Jurkat, Clone E6-1 (cell line): ENCODE data around the gene RAF1.
"Not testable (repeated sequence)": the region's sequence is repeated elsewhere in the genome, so short reads cannot be mapped to it uniquely, and the experiment has no call there.

Source experiments
- DNase-seq: peaks from one replicate; pipeline ENCODE4 v3.0.0-alpha.2; 2011; ENCODE audit warnings: low read depth, low spot score
- H3K4me3 ChIP-seq: 2 replicates; pipeline ENCODE4 v1.5.1; 2011; ENCODE audit warnings: mild to moderate bottlenecking, low read length, control low read depth, moderate library complexity

The RAF1 gene

DNA sequence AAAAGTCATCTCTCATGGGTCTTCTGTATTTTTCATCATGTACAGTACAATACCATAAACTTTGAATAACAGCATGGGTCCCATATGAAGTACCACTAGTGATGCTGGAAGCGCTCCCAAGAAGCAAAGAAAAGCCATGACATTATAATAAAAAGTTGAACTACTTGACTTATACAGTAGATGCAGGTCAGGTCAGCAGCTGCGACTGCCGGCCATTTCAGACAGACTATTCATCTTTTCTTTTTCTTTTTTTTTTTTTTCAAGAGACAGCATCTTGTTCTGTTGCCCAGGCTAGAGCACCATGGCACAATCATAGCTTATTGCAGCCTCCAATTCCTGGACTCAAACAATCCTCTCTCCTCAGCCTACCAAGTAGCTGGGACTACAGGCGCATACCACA, 10.2 kb downstream of the RAF1 start:
- no peak overlapping the region for H3K4me3 ChIP-seq
- DNase-seq: no peak

DNA sequence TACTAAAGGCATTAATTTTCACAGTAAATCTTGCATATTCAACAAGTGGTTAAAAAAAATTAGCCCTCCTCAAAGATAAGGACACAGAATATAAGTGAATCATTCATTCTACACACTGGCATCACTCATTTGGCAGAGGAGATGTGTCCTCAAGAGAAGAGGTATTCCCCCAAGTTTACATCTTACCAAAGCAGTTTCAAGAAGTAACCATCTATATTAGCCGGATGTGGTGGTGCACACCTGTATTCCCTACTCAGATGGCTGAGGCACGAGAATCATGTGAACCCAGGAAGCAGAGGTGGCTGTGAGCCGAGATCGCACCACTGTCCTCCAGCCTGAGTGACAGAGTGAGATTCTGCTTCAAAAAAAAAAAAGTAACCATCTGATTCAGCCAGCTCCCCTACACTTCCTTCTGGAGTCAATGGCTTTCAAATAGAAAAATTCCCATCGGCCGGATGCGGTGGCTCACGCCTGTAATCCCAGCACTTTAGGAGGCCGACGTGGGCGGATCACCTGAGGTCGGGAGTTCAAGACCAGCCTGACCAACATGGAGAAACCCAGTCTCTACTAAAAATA, 15.4 kb downstream of the RAF1 start:
- H3K4me3 ChIP-seq: no peak overlapping the region
- peak; percentile 81 for DNase-seq

DNA sequence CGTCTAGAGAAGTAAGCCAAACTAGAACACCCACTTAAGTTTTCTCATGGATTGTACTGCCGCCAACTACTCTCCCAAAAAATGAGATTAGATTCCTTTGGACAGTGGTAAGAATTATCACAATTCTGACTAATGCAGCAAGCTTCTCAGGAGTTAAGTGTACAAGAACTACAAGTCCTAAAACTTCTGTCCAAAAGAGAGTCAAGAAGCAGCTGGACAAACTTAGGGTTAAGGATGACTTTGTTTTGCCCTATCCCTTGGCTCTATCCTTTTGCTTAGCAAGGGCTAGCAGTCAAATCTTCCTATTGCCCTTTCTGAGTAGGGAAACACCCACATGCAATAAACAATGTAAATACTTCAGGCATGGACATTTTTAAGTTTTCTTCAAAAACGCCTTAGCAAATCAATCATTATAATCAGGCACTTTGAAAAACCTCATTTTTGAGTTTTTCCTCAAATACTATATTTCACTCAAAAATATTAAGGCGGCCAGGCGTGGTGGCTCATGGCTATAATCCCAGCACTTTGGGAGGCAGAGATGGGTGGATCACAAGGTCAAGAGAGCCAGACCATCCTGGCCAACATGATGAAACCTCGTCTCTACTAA, 19.5 kb downstream of the RAF1 start:
- DNase-seq: no peak

DNA sequence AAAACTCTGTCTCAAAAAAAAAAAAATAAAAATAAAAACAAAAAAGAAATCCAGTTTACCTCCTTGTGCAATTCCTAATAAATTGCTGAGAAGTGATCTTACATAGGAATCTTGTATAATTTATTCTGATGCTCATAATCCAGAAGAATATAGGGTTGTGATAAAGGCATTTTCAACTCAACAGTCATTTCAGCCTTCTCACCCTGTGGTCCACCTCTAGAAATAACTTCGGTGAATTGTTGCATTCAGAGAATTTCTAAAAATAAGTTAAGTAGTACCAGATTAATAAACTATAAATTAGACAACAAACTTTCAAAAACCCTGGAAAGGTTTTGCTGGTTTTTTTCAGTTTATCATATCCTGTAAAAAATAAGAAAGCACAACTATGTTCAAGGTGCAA, 20.2 kb downstream of the RAF1 start:
- no peak overlapping the region for H3K4me3 ChIP-seq
- no peak for DNase-seq

More for the DNA sequence above, 19.5 kb downstream of the RAF1 start:
- no peak overlapping the region for H3K4me3 ChIP-seq

DNA sequence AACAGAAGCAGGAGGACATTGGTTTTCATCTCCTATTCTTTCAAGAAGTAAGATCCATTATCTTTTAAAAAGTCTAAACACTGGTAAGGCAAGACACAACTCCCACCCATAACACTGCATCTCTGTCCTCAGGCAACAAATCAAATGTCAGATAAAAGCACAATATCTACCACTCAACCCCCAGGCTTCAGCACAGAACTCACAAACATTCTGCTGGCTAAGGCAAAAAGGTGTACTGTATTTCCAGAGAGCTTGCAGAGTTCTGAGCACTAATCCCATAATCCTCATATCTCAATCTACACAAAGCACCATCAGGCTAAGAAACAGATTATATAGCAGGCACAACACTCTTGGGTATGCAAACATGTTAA, 20.9 kb downstream of the RAF1 start:
- H3K4me3 ChIP-seq: no peak overlapping the region
- no peak for DNase-seq

DNA sequence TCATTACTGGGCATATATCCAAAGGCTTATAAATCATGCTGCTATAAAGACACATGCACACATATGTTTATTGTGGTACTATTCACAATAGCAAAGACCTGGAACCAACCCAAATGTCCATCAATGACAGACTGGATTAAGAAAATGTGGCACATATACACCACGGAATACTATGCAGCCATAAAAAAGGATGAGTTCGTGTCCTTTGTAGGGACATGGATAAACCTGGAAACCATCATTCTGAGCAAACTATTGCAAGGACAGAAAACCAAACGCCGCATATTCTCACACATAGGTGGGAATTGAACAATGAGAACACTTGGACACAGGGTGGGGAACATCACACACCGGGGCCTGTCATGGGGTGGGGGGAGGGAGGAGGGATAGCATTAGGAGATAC, 23.1 kb downstream of the RAF1 start:
- not testable (repeated sequence) for H3K4me3 ChIP-seq

DNA sequence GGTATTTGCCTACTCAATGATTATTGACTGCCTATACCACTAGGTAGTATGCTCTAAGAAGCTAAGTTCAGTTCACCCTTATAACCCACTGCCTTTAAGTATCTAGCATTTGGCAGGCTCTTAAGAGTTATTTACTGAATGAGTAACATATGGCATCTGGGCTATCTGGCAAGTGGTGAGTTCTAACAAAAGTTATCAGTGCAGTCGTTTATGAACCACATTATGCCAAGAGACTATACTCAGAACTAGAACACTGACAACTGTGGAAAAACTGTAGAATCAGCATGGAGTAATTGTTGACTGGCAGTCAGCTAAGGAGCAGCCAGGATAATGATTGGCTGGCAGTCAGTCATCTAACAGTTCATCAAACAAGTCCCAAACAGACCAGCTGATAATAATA, 25.8 kb downstream of the RAF1 start:
- DNase-seq: no peak
- H3K4me3 ChIP-seq: no peak overlapping the region

More for the DNA sequence above, 23.1 kb downstream of the RAF1 start:
- DNase-seq: not testable (repeated sequence)

DNA sequence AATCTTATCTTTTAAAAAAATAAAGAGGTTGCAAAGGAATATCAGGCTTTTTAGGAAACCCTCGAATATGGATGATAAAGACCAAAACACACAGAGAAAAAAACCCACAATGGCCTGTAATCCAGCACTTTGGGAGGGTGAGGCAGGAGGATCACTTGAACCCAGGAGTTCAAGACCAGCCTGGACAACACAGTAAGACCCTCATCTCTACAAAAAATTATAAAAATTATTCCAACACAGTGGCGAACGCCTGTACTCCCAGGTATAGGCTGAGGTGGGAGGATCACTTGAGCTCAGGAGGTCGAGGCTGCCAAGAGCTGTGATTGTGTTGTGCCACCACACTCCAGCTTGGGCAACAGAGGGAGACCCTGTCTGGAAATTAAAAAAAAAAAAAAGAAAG, 30.8 kb downstream of the RAF1 start:
- no peak for DNase-seq
- H3K4me3 ChIP-seq: no peak overlapping the region

DNA sequence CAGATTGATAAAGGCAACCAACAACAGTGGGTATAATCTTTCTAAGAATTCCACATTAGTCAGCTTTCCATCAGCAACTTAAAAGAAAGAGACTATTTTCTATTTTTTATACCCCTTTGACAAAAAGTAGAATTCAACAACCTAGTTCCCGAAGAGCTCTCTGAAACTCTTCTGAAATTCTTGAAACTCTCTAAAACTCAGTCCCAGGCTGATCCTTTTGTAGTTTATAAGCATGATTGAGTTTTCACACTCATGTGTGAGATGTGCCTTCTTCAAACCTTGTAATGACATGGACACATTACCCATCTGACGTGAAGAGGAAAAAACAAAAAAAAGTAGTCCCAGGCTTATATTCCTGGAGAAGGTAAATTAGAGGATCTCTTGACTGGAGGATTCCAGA, 31.4 kb downstream of the RAF1 start:
- no peak overlapping the region for H3K4me3 ChIP-seq
- no peak for DNase-seq

DNA sequence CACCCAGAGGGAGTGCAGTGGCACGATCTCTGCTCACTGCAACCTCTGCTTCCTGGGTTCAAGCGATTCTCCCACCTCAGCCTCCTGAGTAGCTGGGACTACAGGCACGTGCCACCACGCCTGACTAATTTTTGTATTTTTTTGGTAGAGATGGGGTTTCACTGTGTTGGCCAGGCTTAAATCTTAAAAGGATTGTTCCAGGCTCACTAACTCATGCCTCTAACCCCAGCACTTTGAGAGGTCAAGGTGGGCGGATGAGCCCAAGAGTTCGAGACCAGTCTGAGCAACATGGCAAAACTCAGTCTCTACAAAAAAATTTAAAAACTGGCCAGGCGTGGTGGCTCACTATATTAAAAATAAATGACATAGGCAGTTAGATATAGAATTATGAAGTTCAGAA, 33.1 kb downstream of the RAF1 start:
- not testable (repeated sequence) for DNase-seq, H3K4me3 ChIP-seq

DNA sequence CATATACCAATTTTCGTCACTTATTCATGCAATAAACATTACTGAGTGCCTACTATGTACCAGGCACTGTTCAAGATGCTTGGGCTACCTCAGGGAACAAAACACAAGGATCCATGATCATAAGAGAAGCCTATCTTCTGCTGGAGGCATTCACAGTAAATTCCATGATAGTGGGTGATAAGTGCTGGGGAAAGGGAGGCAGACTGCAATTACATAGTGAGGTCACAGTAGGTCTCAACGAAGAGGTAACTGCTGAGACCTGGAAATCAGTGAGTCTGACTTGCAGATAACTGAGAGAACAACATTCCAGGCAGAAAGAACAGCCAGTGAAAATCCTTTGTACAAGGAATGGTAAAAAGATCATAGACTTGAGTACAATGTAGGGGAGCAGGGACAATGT, 33.6 kb downstream of the RAF1 start:
- DNase-seq: no peak
- H3K4me3 ChIP-seq: no peak overlapping the region

DNA sequence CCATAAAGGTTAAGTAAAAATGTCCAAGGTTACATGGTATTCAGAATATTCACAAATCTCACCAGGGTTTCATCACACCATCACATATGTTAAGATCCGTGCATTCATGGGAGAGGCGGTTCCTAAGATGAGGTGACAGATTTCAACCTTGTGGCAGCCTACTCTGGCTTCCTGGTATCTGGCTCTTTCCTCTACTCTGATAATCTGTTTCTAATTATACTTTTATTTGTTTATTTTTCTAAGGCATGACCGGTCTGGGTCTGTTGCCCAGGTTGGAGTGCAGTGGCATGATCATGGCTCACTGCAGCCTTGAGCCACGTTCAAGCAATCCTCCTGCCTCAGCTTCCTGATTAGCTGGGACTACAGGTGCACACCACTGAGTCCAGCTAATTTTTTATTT, 34.4 kb downstream of the RAF1 start:
- DNase-seq: no peak
- no peak overlapping the region for H3K4me3 ChIP-seq

DNA sequence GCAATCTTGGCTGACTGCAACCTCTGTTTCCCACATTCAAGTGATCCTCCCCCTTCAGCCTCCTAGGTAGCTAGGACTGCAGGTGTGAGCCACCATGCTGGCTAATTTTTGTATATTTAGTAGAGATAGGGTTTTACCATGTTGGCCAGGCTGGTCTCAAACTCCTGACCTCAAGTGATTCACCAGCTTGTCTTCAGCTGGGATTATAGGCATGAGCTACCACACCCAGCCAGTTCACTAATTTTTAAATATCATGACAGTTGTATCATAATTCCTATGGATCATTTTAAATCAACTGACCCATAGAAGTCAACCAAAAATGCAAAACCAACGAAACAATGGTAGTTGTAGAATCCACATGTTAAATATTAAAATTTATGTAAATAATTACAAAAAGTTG, 35.1 kb downstream of the RAF1 start:
- H3K4me3 ChIP-seq: no peak overlapping the region
- no peak for DNase-seq

DNA sequence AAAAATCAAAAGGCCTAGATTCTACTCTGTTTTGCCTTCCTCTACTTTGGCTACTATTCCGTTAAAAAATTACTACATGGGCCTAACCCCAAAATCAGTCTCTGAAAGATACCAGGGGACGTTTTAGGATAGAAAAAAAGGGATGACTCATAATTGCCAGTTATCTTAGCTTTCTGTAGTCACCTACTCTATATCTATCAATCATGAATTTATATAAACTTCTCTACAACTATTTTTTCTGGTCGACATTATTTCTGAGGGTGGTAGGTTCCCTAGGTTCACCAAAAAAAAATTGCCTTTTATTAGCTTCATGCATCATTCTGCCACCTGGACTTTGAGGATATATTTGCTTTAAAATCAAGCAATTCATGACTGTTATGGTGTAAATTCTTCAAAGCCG, 36.5 kb downstream of the RAF1 start:
- no peak for DNase-seq
- H3K4me3 ChIP-seq: no peak overlapping the region

DNA sequence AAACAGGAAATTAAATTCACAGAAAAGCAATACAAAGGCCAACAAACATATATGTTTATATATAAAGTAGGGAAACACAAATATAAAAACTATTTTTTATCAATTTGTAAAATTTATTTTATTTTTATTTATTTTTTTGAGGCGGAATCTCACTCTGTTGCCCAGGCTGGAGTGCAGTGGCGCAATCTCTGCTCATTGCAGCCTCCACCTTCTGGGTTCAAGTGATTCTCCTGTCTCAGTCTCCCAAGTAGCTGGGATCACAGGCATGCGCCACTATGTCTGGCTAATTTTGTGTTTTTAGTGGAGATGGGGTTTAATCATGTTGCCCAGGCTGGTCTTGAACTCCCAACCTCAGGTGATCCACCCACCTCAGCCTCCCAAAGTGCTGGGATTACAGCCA, 39.0 kb downstream of the RAF1 start:
- not testable (repeated sequence) for H3K4me3 ChIP-seq, DNase-seq

DNA sequence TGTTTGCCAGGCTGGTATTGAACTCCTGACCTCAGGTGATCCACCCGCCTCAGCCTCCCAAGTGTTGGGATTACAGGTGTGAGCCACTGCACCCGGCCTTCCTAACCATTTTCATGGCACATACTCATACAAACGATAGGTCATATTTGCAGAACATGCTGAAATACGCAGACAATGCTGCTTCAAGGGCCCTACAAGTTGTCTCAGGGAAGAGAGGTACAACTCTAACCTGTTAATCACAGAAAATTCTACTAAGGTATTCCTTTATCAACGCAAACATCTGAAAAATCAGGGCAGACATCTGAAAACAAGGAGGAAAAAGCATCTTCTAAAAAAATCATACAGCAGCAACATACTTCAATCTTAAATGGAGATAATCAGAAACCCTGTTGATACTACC, 39.9 kb downstream of the RAF1 start:
- H3K4me3 ChIP-seq: no peak overlapping the region
- DNase-seq: no peak

DNA sequence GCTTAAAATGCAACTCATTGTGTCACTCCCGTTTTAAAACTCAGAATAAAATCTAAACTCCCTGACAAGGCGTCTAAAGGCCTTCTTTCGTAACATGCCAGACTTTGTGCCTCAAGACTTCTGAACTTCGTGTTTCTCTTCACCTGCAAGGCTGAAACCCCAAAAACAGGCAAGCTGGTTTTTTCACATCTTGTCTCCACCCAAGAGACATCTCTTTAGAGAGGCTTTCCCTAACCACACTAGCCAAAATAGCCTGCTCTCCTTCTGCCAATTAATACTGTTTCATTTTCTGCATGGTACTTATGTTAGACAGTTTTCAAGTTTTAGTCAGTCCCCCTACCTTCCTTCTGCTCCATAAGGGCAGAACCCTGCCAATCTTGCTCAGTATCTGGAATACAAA, 41.6 kb downstream of the RAF1 start:
- DNase-seq: no peak

DNA sequence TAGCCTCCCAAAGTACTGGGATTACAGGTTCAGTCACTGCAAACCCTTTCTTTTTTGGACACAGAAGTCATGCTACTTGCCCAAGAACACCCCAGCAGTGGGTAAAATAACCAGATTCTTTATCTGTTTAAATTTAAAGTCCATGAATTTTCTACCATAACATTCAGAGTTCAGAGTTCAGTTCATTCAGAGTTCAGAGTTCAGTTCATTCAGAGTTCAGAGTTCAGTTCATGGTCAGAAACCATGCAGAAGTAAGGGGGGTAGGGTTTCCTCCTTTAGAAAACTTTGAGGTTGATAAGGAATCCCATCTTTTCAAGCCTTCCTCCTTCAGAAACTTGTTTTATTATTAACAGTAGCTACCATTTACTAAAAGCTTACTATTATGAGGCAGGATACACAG, 43.2 kb downstream of the RAF1 start:
- DNase-seq: no peak
- H3K4me3 ChIP-seq: no peak overlapping the region

More for the DNA sequence above, 41.6 kb downstream of the RAF1 start:
- H3K4me3 ChIP-seq: no peak overlapping the region

DNA sequence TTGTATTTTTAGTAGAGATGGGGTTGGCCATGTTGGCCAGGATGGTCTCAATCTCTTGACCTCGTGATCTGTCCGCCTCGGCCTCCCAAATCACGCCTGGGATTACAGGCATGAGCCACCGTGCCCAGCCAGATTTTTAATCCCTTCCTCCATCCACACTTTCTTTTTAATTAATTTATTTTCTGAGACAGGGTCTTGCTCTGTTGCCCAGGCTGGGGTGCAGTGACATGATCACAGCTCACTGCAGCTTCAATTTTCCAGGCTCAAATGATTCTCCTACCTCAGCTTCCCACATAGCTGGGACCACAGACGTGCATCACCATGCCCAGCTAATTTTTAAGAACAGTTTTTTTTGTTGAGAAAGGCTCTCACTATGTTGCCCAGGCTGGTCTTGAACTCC, 43.6 kb downstream of the RAF1 start:
- DNase-seq: no peak
- no peak overlapping the region for H3K4me3 ChIP-seq

DNA sequence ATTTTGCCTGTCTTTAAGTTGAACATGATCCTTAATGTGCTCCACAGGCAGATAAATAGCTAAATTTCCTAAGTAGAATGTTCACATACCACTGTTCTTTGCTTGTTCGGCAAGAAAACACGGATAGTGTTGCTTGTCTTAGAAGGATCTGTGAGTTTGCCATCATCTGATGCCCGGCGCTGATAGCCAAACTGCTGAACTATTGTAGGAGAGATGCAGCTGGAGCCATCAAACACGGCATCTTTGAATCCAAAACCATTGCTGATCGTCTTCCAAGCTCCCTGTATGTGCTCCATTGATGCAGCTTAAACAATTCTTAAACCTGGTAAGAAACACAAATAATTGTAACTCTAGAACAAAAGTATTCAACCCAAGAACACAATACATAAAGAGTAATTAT, 45.5 kb downstream of the RAF1 start:
- no peak overlapping the region for H3K4me3 ChIP-seq
- DNase-seq: no peak

DNA sequence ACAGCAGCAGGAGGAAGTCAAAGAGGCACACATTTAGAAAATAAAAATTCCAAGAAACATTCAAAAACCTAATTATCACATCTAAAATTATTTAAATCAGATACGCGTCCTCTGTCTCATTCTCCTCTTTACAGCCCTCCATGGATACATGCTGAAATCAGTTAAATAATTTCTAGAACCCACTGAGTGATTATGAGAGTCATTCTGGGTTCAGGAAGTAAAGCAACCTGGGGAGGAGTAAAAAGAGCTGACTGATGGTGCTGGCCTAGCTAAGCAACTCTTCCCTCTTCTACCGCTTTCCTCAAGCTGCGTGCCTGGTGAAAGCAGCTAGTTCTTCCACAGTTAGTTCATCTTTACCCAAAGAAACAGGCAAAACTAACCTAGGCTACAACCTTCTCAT, 48.7 kb downstream of the RAF1 start:
- DNase-seq: no peak

More for the DNA sequence above, 48.7 kb downstream of the RAF1 start:
- H3K4me3 ChIP-seq: no peak overlapping the region
